Measurements from ENCODE around the gene RAB3IL1.
"Not testable (repeated sequence)": the region's sequence is repeated elsewhere in the genome, so short reads cannot be mapped to it uniquely, and the experiment has no call there.

RAB3IL1 gene, protein sequence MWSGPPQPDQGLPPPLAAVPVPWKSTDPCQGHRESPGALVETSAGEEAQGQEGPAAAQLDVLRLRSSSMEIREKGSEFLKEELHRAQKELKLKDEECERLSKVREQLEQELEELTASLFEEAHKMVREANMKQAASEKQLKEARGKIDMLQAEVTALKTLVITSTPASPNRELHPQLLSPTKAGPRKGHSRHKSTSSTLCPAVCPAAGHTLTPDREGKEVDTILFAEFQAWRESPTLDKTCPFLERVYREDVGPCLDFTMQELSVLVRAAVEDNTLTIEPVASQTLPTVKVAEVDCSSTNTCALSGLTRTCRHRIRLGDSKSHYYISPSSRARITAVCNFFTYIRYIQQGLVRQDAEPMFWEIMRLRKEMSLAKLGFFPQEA

DNA sequence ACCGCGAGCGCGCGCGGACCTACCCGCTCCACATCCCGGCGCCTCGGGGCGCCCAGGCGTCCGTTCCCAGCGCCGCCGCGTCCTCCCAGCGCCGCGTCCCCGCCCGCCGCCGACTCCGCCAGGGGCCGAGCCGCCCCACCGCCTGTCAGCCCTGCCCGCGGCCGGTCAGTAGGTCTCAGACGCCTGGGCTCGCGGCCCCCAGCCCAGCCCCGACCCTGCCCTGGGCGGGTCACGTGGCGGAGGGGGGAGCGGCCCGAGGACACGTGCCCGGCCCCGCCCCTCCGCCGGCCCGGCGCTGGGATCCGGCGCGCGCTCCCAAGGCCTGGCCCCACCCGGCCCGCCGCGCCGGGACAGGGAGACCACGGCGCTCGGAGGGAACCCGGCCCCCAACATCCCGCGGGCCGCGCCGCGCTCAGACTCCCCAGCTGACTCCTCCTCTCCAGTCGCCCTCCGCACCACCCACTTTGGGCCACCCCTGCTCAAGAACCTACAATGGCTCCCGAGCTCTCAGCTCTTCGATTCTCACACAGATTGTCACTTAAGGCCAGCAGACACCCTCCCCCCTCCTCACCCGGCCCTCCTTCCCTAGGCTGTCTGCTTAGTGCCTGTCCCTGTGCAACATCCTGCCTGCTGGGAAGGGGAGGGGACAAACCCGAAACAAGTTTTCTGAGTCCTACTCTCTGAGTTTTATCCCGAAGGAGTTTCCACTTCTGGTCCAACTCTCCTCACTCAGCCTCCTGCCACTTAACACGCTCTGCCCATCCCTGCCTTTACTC is at the start of gene RAB3IL1:
Gene RAB3IL1 (minus strand): TSS at position 233 of the 776 bp plus-strand sequence. CDS start 199 bp downstream, at position 34.
- DNase-seq (ENCODE audit: low spot score): no peak

DNA sequence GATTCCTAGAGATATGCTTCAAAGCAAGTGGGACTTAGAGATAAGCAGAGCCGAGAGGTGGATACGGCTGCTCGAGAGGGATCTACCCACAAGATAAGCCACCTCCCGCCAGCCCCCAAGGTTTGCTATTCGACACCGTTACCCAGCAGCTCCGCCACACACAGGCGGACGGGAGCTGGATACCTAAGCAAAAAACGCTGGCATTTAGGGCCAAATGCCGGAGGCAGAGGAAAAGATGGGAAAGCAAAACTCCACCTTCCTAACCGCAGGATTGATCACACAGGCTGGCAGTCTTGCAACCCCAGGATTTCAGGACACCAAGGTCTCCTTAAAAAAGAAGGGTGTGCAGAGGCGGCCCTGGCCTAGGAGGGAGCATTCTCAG is 49.4 kb upstream of the RAB3IL1 start:
- DNase-seq (ENCODE audit: low spot score): no peak

DNA sequence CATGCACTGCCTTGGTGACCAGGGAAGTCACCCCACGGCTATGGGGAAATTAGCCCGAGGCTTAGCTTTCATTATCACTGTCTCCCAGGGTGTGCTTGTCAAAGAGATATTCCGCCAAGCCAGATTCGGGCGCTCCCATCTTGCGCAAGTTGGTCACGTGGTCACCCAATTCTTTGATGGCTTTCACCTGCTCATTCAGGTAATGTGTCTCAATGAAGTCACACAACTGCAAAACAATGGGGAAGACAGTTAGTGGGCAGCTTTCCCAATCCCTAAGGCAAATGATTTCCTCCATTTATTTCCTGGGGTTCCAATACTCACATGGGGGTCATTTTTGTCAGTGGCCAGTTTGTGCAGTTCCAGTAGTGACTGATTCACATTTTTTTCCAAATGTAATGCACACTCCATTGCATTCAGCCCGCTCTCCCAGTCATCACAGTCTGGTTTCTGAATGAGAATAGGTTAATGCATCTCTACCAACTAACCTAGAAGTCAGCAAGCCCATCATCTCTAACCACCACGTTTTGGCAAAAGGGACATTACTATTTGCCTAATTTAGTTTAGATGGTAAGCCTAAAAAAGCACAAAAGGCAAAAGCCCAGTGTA is 47.4 kb upstream of the RAB3IL1 start:
- not testable (repeated sequence) for DNase-seq (ENCODE audit: low spot score)

DNA sequence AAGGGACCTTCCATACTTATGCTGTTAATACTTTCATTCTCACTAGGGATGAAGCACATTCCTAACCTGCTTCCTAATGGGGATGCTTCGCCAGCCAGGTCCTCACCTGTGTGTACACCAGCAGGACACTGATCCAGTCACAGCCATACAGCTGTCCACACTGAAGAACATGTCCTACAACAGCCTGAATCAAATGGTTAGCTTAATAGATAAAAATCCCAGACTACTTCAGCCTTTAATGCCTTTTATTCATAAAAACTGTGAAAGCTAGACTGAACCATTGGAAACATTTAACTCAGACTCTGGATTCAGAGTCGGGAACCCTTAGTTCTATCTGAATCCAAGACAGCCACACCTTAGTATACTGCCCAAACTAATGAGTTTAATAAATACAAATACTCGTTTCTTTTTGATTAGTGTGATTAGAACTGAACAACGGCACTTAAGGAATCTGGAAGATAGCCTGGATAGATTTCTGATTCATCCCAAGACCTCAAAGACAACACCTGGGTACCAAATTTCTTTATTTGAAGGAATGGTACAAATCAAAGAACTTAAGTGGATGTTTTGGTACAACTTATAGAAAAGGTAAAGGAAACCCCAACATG is 46.8 kb upstream of the RAB3IL1 start:
- DNase-seq (ENCODE audit: low spot score): no peak

DNA sequence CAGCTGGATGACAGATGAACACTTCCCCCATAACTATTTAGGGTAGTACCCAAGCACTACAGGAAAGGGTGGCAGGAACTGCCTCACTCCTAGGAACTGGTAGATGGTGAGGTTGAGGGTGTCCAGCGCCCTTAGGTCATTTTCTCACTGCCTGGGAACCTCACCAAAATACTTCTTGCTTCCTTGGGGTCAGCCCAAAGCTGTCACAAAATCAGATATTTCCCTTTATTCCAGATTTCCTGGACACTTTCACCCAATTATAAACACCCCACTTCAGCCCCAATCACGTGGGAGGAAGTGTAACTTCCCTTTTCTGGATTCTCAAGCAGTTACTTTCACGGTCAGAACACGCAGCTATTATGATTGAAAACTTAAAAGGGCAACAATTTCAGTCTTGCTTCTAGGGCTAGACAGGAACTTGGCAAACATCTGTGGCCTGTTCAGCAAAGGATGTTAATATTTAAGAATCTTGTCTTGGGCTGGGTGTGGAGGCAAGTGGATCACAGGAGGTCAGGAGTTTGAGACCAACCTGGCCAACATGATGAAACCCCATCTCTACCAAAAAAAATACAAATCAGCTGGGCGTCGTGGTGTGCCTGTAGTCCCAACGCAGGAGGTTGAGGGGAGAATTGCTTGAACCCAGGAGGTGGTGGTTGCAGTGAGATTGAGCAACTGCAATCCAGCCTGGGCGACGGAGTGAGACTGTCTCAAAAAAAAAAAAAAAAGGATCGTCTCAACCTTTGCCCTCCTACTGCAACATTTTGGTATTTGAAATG is 46.1 kb upstream of the RAB3IL1 start:
- DNase-seq (ENCODE audit: low spot score): no peak

DNA sequence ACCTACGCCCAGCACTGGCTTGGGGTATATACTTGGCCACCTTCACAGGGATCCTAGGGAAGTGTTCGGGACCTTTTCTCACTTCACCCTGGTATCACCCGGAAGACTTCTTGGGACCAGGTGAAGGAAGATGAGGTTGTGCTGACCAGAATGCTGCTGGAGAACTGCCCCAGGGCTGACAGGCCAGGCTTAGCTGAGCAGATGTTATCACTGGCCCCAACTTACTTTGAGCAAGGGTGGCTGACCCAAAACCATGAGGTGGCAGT is 45.6 kb upstream of the RAB3IL1 start:
- no peak for DNase-seq (ENCODE audit: low spot score)

DNA sequence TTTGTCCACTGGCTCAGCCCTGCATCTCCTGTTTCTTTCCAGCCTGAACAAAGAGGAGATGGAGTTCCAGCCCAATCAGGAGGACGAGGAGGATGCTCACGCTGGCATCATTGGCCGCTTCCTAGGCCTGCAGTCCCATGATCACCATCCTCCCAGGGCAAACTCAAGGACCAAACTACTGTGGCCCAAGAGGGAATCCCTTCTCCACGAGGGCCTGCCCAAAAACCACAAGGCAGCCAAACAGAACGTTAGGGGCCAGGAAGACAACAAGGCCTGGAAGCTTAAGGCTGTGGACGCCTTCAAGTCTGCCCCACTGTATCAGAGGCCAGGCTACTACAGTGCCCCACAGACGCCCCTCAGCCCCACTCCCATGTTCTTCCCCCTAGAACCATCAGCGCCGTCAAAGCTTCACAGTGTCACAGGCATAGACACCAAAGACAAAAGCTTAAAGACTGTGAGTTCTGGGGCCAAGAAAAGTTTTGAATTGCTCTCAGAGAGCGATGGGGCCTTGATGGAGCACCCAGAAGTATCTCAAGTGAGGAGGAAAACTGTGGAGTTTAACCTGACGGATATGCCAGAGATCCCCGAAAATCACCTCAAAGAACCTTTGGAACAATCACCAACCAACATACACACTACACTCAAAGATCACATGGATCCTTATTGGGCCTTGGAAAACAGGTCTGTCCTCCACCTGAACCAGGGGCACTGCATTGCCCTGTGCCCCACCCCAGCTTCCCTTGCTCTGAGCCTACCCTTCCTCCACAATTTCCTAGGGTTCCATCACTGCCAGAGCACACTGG is 45.0 kb upstream of the RAB3IL1 start:
- no peak for DNase-seq (ENCODE audit: low spot score)

DNA sequence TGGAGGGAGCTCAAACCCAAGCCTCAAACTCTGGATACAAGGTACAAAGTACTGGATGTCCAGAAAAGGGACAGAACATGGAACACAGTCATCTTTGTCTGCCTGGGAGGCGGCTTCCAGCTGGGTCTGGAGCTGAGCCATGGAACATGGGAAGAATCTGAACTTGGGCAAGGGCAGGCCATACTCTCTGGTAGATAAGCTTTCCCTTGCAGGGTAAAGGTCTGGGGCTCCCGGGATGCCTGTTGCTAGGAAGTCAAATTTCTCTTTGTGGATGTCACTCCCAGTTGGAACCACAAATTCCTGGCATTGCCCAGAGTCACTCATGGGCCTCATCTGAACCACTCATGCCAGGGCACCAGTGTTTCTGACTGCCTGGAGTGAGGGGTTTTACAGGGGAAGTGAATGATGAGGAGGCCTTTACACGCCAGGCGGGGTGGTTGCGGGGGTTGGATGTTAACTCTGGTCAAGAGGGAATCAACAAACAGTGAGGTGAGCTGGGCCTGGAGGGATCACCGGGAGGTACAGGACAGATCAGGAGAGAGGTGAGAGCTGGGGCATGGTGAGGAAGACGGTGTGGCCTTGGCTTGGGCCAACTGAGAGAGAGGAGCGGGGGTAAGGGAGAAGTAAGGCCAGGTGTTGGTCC is 44.3 kb upstream of the RAB3IL1 start:
- DNase-seq (ENCODE audit: low spot score): no peak

DNA sequence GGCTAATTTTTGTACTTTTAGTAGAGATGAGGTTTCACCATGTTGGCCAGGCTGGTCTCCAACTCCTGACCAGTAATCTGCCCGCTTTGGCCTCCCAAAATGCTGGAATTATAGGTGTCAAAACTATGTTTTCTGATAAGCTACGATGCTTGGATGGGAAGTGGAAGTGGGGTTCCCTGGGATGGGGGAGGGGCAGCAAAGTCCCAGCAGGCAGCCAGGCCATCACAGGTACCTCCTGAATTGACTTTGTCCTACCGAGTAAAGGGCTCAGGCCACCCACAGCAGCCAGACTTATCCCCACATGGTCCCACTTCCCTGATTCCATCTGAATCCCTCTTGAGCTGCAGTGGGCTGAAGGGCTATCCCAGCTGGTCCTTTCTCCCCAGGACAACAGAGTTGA is 43.2 kb upstream of the RAB3IL1 start:
- DNase-seq (ENCODE audit: low spot score): no peak

DNA sequence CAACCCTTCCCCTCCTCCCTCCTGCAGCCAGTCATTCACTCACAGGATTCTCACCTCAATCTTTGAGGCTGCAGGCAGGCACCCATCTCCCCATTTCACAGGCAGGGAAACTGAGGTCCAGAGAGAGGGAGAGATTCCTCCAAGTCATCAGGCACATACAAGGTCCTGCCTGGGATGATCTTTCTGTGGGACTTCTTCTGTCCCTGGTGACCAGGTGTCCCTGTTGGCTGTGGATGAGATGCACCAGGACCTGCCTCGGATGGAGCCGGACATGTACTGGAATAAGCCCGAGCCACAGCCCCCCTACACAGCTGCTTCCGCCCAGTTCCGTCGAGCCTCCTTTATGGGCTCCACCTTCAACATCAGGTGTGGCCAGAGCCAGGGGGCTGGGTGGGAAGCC is 42.3 kb upstream of the RAB3IL1 start:
- no peak for DNase-seq (ENCODE audit: low spot score)

DNA sequence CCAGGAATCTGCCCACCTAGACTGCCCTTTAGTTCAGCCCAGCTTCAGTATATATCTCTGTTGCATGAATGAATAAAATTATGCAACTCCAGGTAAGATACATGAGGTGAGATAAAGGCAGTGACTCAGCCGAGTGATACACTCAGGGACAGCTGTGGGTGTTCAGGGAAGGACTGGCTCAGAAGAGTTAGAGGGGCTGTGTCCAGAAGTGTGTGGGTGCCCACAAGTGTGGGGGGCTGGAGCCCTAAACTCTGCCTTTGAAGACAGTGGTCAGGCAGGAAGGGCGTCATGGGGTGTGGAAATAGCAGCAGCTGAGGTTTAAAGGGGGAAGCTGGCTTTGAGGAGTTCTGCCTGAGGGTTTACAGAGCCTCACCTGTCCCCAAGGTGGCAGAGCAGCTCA is 41.7 kb upstream of the RAB3IL1 start:
- DNase-seq (ENCODE audit: low spot score): no peak

DNA sequence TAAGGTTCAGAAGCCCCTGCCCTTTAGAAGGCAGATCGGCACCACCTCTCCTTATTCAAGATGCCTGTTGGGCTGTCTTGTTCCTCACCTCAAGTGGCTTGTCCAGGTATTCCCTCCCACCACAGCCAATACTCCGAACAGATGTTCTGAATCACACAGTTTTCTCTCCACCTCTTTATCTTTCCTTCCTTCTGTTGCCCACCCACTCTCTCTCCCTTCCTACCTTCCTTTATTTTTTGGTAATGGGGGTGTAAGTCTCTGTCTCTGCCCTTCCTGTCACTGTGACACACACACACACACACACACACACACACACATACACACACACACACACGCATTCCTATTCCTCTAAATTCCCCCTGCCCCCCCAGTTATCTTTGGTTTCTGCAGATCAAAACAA is 41.2 kb upstream of the RAB3IL1 start:
- DNase-seq (ENCODE audit: low spot score): no peak

DNA sequence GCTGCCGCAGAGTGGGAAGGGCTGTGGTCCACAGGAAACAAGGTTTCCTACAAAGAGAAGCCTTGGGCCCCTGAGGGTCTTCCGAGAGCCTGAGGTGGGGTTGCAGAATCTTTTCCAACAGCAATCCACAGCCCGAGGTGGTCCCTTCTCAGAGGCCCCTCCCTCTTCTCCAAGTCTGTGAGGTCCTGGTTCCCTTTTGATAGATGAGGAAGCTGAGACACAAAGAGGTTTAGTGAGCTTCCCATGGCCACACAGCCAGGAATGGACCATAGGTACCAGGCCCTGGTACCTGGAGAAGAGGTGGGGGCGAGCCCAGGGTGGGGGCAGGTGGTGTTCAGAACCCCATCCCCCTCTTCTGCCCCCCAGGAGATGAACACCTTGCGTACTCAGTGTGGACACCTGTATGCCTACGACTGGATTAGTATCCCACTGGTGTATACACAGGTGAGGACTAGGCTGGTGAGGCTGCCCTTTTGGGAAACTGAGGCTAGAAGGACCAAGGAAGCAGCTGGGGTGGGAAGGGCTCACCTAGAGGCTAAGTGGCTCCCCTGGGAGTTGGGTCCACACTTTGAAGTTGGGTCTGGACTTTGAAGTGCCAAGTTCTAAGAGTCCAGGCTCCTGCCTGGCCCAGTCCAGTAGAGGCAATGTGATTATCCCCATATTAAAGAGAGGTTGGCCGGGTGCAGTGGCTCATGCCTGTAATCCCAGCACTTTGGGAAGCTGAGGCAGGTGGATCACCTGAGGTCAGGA is 39.8 kb upstream of the RAB3IL1 start:
- DNase-seq (ENCODE audit: low spot score): no peak

DNA sequence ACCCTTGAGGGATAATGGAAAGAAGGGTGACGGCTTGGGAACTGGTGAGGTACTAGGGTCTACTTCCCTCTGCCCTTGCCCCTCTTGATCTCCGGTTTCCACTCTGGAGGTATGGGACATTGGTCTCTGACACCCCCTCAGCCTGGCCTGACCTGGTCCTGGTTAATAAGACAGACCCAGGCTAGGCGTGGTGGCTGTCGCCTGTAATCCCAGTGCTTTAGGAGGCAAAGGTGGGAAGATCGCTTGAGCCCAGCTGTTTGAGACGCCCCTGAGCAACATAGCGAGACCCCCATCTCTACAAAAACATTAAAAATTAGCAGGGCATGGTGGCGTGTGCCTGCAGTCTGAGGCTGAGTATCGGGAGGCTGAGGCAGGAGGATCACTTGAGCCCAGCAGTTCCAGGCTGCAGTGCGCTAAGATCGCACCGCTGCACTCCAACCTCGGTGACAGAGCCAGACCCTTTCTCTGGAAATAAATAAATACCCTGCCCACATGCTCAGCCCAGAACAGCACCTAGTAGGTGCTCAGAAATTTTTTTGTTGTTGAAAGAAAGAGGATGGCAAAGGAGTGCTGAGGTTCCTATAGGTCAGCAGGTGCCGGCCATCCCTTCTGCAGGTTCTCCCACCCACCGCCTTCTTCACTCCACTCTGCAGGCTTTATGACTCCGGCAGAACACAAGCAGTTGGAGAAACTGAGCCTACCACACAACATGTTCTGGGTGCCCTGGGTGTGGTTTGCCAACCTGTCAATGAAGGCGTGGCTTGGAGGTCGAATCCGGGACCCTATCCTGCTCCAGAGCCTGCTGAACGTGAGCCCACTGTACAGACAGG is 39.0 kb upstream of the RAB3IL1 start:
- no peak for DNase-seq (ENCODE audit: low spot score)

DNA sequence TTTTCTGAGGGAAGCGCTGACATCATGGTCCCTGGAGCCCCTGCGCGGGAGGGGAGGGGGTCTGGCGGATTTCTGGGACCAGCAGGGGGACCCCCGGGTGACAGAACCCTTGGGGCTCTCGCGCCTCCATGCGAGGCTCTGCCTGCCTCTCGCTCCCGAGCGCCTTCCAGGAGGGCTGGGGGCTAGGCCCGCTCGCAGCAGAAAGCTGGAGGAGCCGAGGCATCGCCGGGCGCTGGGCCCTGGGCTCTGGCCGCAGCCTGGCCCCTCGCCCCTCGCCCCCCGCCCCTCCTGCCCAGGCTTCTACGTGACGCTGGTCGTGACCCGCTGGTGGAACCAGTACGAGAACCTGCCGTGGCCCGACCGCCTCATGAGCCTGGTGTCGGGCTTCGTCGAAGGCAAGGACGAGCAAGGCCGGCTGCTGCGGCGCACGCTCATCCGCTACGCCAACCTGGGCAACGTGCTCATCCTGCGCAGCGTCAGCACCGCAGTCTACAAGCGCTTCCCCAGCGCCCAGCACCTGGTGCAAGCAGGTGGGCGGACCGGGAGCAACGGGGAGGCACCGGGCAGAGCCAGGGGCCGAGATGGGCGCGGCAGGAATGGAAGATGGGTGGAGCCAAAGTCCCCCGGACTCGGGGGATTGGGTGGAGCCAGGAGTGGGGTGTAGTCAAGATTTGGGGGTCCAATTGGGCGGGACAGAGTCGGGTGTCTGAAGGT is 38.2 kb upstream of the RAB3IL1 start:
- DNase-seq (ENCODE audit: low spot score): no peak

DNA sequence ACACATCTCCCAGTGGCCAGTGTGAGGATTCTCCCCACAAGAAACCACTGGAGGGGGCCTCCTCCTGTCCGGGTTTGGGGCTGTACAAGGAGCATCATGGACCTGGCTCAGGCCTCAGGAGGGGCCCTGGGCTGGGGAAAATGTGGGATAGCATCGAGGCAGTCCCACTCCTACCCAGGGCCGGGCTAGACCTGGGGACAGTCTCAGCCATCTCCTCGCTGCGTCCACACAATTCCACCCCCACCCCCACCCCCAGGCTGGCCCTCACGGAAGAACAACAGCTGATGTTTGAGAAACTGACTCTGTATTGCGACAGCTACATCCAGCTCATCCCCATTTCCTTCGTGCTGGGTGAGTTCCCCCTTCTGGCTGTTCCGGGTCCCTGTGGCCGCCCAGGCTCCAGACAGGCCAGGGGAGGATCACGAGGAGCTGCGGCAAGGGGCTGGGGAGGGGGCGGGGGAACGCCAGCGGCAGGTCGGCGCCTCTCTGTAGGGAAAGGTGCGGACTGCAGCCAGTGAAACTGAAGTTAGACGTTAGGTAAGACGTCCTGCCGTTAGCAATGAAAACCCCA is 37.6 kb upstream of the RAB3IL1 start:
- no peak for DNase-seq (ENCODE audit: low spot score)

DNA sequence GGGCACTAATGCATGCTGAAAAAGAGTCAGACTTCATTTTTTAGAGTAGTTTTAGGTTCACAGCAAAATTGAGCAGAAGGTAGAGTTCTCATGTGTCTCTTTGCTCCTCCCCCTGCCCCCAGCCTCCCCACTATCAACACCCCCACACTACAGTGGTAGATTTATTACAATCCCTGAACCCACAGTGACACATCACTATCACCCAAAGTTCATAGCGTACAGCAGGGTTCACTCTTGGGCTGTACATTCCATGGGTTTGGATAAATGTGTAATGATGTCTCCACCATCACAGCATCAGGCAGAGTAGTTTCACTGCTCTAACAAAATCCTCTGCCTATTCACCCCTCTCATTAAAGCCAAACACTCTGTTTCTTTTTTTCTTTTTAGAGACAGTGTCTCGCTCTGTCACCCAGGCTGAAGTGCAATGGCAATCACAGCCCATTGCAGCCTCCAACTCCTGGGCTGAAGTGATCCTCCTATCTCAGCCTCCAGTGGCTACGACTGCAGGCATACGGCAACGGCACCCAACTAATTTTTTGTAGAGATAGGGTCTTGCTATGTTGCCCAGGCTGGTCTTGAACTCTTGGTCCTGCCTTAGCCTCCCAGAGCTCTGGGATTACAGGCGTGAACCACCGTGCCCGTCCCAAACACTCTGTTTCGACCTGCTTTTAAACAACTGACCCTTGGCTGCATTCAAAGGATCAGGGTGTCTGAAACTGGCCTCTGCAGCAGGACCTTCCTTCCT is 36.9 kb upstream of the RAB3IL1 start:
- DNase-seq (ENCODE audit: low spot score): no peak
